Liver (tissue), 9 donors: Measurements from ENCODE around the gene CD40. TPM values are rescaled to one million over a fixed set of nuclear protein-coding genes. Genes with fewer than 3 reads are reported as not detected.

Experiments
- DNase-seq: peaks from one replicate; pipeline ENCODE4 v3.0.0-alpha.2; 2017; ENCODE audit warnings: low spot score
- H3K27ac ChIP-seq, 2 donors: one replicate each; pipeline ENCODE4 v1.7.0; 2013; ENCODE audit warnings: inconsistent platforms in 2 of 2, low read length in 2 of 2, control low read depth in 1 of 2, low read depth in 1 of 2, mild to moderate bottlenecking in 1 of 2
- H3K27me3 ChIP-seq, 4 donors: one replicate each; pipeline versions ENCODE4 v1.6.1 to v1.7.0; 2013; ENCODE audit warnings: low read length in 3 of 4, inconsistent platforms in 1 of 4, mild to moderate bottlenecking in 1 of 4, moderate library complexity in 1 of 4; ENCODE audit not compliant: control insufficient read depth in 4 of 4, insufficient read depth in 4 of 4
- H3K36me3 ChIP-seq, 4 donors: one replicate each; pipeline versions ENCODE4 v1.6.1 to v1.7.0; 2013; ENCODE audit warnings: low read length in 3 of 4, mild to moderate bottlenecking in 3 of 4, low read depth in 1 of 4, moderate library complexity in 1 of 4; ENCODE audit not compliant: control insufficient read depth in 4 of 4, insufficient read depth in 3 of 4
- H3K4me1 ChIP-seq, 4 donors: one replicate each; pipeline versions ENCODE4 v1.6.1 to v1.7.0; 2013; ENCODE audit warnings: low read length in 3 of 4, mild to moderate bottlenecking in 3 of 4, moderate library complexity in 1 of 4; ENCODE audit not compliant: control insufficient read depth in 4 of 4, insufficient read depth in 4 of 4
- H3K4me3 ChIP-seq, 3 donors: one replicate each; pipeline versions ENCODE4 v1.6.1 to v1.7.0; 2013; ENCODE audit warnings: low read length in 3 of 3, control low read depth in 1 of 3, low read depth in 1 of 3, mild to moderate bottlenecking in 1 of 3
- H3K9ac ChIP-seq, 2 donors: one replicate each; pipeline ENCODE4 v1.7.0; 2013; ENCODE audit warnings: low read length in 2 of 2, mild to moderate bottlenecking in 2 of 2, moderate library complexity in 2 of 2, control low read depth in 1 of 2, low read depth in 1 of 2
- H3K9me3 ChIP-seq, 4 donors: one replicate each; pipeline versions ENCODE4 v1.6.1 to v1.7.0; 2013; ENCODE audit warnings: low read length in 3 of 4; ENCODE audit not compliant: control insufficient read depth in 4 of 4
- EGR1 ChIP-seq, 2 donors: IDR thresholded peaks; 2 replicates each; pipeline ENCODE4 v1.6.1; 2016 to 2018; ENCODE audit warnings: antibody characterized with exemption in 2 of 2, low read depth in 2 of 2
- FOXA1 ChIP-seq: IDR thresholded peaks from 2 replicates; pipeline ENCODE4 v1.6.1; 2016; ENCODE audit warnings: antibody characterized with exemption
- GABPA ChIP-seq, 2 donors: IDR thresholded peaks in 1 of 2; conservative IDR thresholded peaks in 1 of 2; 2 replicates each; pipeline ENCODE4 v1.6.1; 2016; ENCODE audit warnings: antibody characterized with exemption in 2 of 2, mild to moderate bottlenecking in 1 of 2, moderate library complexity in 1 of 2
- JUND ChIP-seq, 2 donors: IDR thresholded peaks; 2 replicates each; pipeline ENCODE4 v1.6.1; 2016; ENCODE audit warnings: antibody characterized with exemption in 2 of 2
- NR2F2 ChIP-seq: IDR thresholded peaks from 2 replicates; pipeline ENCODE4 v1.6.1; 2016; ENCODE audit warnings: antibody characterized with exemption
- RAD21 ChIP-seq, 2 donors: IDR thresholded peaks; 2 replicates each; pipeline ENCODE4 v1.6.1; 2016; ENCODE audit warnings: antibody characterized with exemption in 2 of 2, mild to moderate bottlenecking in 2 of 2
- RXRA ChIP-seq, 2 donors: IDR thresholded peaks; 2 replicates each; pipeline ENCODE4 v1.6.1; 2017 to 2018; ENCODE audit warnings: antibody characterized with exemption in 2 of 2, mild to moderate bottlenecking in 1 of 2
- TAF1 ChIP-seq: conservative IDR thresholded peaks from 2 replicates; pipeline ENCODE4 v1.6.1; 2016; ENCODE audit warnings: antibody characterized with exemption, mild to moderate bottlenecking
- YY1 ChIP-seq: IDR thresholded peaks from 2 replicates; pipeline ENCODE4 v1.6.1; 2016; ENCODE audit warnings: antibody characterized with exemption, mild to moderate bottlenecking
- WGBS: extraction: QIAGEN DNeasy Blood & Tissue Kit; methylation state at CpG from one replicate; pipeline ENCODE4 v1.1.7; 2013; 5-methylcytosine and 5-hydroxymethylcytosine counted together
- polyA plus RNA-seq, 2 donors: library from polyadenylated mRNA; stranded (reverse) in 1 of 2; unstranded in 1 of 2; fragments of 200-250 nt in 1 of 2; fragments of >200 nt in 1 of 2; fragmentation: Nextera tagmentation in 1 of 2; extraction: Ambion mirVana in 1 of 2; gene quantifications; one replicate each; pipeline versions ENCODE4 v1.2.1 to v1.2.3, GENCODE V29; 2013 to 2015
- total RNA-seq, 2 donors: library from RNA; depleted of rRNA; stranded (reverse); fragments of >200 nt; gene quantifications; one replicate each; pipeline ENCODE4 v1.2.3, GENCODE V29; 2014
- TF ChIP-seq, protein P1 (sequence below): fragments of 150-350 bp; IDR thresholded peaks from 2 replicates; pipeline ENCODE4 v1.5.1; 2017; ENCODE audit warnings: improper control_type of control experiment, low read depth, low read length; ENCODE audit not compliant: missing input control
- TF ChIP-seq, protein P2 (sequence below): IDR thresholded peaks from 2 replicates; pipeline ENCODE4 v1.6.1; 2016; ENCODE audit warnings: antibody characterized with exemption
- TF ChIP-seq, protein P3 (sequence below): IDR thresholded peaks from 2 replicates; pipeline ENCODE4 v1.6.1; 2016; ENCODE audit warnings: antibody characterized with exemption
- TF ChIP-seq, protein P4 (sequence below): IDR thresholded peaks from 2 replicates; pipeline ENCODE4 v1.6.1; 2016; ENCODE audit warnings: antibody characterized with exemption, mild to moderate bottlenecking
- TF ChIP-seq, protein P5 (sequence below): IDR thresholded peaks from 2 replicates; pipeline ENCODE4 v1.6.1; 2016; ENCODE audit warnings: antibody characterized with exemption
- donor health status: healthy.
- donor health status: healthy.
- donor health status: healthy.
- donor health status: healthy.
- donor health status: healthy.

Gene CD40
- total and polyA plus RNA-seq, 4 donors = 2.2 to 9.4 (median 6.0) TPM

DNA sequence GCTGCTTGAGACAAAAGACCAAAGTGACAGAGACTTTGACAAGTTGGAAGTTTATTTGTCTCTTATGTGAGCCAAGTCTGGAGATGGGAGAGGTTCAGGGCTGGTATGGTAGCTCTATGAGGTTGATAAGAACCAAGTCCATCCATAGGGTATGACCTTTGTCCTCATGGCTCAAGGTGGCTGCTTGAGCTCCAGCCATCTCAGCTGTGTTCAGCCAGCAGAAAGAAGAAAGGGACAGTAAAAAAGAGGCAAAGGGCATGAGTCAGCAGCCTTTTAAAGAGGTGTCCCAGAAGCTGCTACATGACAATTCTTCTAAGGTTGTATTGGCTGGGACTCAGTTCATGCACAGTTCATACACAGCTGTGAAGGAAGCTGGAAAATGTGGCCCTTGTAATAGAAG, 49.0 kb downstream of the CD40 start:
- no peak for TF ChIP-seq RAD21 (IDR thresholded peaks at IDR 0.05)
- no peak for TF ChIP-seq RXRA (IDR thresholded peaks at IDR 0.05)
- TF ChIP-seq, protein P1, sequence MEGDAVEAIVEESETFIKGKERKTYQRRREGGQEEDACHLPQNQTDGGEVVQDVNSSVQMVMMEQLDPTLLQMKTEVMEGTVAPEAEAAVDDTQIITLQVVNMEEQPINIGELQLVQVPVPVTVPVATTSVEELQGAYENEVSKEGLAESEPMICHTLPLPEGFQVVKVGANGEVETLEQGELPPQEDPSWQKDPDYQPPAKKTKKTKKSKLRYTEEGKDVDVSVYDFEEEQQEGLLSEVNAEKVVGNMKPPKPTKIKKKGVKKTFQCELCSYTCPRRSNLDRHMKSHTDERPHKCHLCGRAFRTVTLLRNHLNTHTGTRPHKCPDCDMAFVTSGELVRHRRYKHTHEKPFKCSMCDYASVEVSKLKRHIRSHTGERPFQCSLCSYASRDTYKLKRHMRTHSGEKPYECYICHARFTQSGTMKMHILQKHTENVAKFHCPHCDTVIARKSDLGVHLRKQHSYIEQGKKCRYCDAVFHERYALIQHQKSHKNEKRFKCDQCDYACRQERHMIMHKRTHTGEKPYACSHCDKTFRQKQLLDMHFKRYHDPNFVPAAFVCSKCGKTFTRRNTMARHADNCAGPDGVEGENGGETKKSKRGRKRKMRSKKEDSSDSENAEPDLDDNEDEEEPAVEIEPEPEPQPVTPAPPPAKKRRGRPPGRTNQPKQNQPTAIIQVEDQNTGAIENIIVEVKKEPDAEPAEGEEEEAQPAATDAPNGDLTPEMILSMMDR = no peak
- no peak for TF ChIP-seq YY1
- TF ChIP-seq, protein P2, sequence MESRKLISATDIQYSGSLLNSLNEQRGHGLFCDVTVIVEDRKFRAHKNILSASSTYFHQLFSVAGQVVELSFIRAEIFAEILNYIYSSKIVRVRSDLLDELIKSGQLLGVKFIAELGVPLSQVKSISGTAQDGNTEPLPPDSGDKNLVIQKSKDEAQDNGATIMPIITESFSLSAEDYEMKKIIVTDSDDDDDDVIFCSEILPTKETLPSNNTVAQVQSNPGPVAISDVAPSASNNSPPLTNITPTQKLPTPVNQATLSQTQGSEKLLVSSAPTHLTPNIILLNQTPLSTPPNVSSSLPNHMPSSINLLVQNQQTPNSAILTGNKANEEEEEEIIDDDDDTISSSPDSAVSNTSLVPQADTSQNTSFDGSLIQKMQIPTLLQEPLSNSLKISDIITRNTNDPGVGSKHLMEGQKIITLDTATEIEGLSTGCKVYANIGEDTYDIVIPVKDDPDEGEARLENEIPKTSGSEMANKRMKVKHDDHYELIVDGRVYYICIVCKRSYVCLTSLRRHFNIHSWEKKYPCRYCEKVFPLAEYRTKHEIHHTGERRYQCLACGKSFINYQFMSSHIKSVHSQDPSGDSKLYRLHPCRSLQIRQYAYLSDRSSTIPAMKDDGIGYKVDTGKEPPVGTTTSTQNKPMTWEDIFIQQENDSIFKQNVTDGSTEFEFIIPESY = no peak
- TF ChIP-seq NR2F2 = no peak
- no peak for TF ChIP-seq EGR1 (IDR thresholded peaks at IDR 0.05; ENCODE audit: low read depth in 2 of 2)
- TF ChIP-seq TAF1 = no peak
- TF ChIP-seq GABPA (IDR thresholded peaks at IDR 0.05 in 1 of 2, conservative IDR thresholded peaks at IDR 0.05 in 1 of 2) = no peak
- Histone ChIP-seq H3K27ac (no peak overlapping the region), H3K9me3 (no peaks in the 10 kb centered on the region), H3K9ac (no peak overlapping the region), H3K4me1 (no peaks in the 10 kb centered on the region), H3K27me3 (peaks cover 0 to 9% (median 0%) of the 10 kb centered on the region in 4 donors), H3K4me3 (no peak overlapping the region), H3K36me3 (no peaks in the 10 kb centered on the region)
- DNase-seq = no peak

DNA sequence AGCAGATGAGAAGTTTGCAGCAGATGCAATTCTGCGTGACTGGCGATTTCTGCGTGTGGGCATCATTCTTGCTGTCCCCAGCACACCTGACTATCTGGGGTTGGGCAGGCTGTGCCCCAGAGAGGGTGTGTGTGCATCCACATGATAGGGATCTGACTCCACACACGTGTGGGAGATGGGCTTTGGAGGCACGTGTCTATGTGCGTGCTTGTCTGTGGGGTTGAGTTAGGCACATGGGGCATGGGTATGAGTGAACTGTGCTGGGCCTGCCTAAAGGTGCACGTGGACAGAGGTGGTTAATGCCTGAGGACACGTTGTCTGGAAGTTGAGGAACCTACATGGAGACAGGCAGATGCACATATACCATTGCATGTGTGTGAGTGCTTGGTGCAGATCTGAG, 50.3 kb downstream of the CD40 start:
- 57% methylated on average over 8 of the region's 8 CpGs for WGBS
- no peaks in the 10 kb centered on the region for H3K36me3 ChIP-seq
- H3K9ac ChIP-seq = no peak overlapping the region
- no peak for TF ChIP-seq GABPA (IDR thresholded peaks at IDR 0.05 in 1 of 2, conservative IDR thresholded peaks at IDR 0.05 in 1 of 2)
- TF ChIP-seq TAF1 = no peak
- no peak for TF ChIP-seq FOXA1
- TF ChIP-seq, protein P3, sequence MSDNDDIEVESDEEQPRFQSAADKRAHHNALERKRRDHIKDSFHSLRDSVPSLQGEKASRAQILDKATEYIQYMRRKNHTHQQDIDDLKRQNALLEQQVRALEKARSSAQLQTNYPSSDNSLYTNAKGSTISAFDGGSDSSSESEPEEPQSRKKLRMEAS = no peak
- TF ChIP-seq, protein P2 = no peak
- TF ChIP-seq, protein P4, sequence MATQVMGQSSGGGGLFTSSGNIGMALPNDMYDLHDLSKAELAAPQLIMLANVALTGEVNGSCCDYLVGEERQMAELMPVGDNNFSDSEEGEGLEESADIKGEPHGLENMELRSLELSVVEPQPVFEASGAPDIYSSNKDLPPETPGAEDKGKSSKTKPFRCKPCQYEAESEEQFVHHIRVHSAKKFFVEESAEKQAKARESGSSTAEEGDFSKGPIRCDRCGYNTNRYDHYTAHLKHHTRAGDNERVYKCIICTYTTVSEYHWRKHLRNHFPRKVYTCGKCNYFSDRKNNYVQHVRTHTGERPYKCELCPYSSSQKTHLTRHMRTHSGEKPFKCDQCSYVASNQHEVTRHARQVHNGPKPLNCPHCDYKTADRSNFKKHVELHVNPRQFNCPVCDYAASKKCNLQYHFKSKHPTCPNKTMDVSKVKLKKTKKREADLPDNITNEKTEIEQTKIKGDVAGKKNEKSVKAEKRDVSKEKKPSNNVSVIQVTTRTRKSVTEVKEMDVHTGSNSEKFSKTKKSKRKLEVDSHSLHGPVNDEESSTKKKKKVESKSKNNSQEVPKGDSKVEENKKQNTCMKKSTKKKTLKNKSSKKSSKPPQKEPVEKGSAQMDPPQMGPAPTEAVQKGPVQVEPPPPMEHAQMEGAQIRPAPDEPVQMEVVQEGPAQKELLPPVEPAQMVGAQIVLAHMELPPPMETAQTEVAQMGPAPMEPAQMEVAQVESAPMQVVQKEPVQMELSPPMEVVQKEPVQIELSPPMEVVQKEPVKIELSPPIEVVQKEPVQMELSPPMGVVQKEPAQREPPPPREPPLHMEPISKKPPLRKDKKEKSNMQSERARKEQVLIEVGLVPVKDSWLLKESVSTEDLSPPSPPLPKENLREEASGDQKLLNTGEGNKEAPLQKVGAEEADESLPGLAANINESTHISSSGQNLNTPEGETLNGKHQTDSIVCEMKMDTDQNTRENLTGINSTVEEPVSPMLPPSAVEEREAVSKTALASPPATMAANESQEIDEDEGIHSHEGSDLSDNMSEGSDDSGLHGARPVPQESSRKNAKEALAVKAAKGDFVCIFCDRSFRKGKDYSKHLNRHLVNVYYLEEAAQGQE = no peak
- TF ChIP-seq, protein P5, sequence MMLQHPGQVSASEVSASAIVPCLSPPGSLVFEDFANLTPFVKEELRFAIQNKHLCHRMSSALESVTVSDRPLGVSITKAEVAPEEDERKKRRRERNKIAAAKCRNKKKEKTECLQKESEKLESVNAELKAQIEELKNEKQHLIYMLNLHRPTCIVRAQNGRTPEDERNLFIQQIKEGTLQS = no peak
- no peak for TF ChIP-seq JUND (IDR thresholded peaks at IDR 0.05)
- DNase-seq = no peak
- H3K27me3 ChIP-seq = peaks cover 0 to 18% (median 2%) of the 10 kb centered on the region in 4 donors
- no peak overlapping the region for H3K27ac ChIP-seq
- no peaks in the 10 kb centered on the region for H3K9me3 ChIP-seq
- H3K4me1 ChIP-seq = no peaks in the 10 kb centered on the region
- no peak overlapping the region for H3K4me3 ChIP-seq
